K562 (cell line): ENCODE data around the gene TAPBPL. TPM values are rescaled to one million over a fixed set of nuclear protein-coding genes. Genes with fewer than 3 reads are reported as not detected.

Experiments
- COPS2 ChIP-seq: fragments of 450-650 bp; conservative IDR thresholded peaks from 2 replicates; pipeline ENCODE4 v1.6.1; 2016; ENCODE audit warnings: mild to moderate bottlenecking, moderate library complexity
- GABPB2 ChIP-seq: fragments of 250-450 bp; sonication (Bioruptor Pico); conservative IDR thresholded peaks from 2 replicates; pipeline ENCODE4 v1.5.1; 2021; ENCODE audit warnings: mild to moderate bottlenecking
- HDAC8 ChIP-seq: fragments of 450-650 bp; IDR thresholded peaks from 2 replicates; pipeline ENCODE4 v1.6.1; 2016; ENCODE audit warnings: mild to moderate bottlenecking, missing genetic modification characterization, moderate library complexity, missing compliant biosample characterization
- JUND ChIP-seq, 2 experiments: IDR thresholded peaks; 2 replicates in 1 of 2; 3 replicates in 1 of 2; pipeline ENCODE4 v1.6.1; 2011; ENCODE audit warnings: borderline replicate concordance in 2 of 2, low read depth in 2 of 2, low read length in 2 of 2, improper control_type of control experiment in 1 of 2, missing biosample characterization in 1 of 2, missing genetic modification characterization in 1 of 2, missing genetic modification reagents in 1 of 2
- NRF1 ChIP-seq, 2 experiments: fragments of 450-650 bp; IDR thresholded peaks in 1 of 2; conservative IDR thresholded peaks in 1 of 2; 2 replicates each; pipeline ENCODE4 v1.6.1; 2014; ENCODE audit warnings: mild to moderate bottlenecking in 2 of 2
- YY1 ChIP-seq, 3 experiments: IDR thresholded peaks; 2 replicates each; pipeline ENCODE4 v1.6.1; 2011; ENCODE audit warnings: low read length in 2 of 3, mild to moderate bottlenecking in 2 of 3, moderate library complexity in 2 of 3, borderline replicate concordance in 1 of 3, control low read depth in 1 of 3, low read depth in 1 of 3; ENCODE audit not compliant: insufficient read depth in 3 of 3, insufficient replicate concordance in 2 of 3, control insufficient read depth in 1 of 3, insufficient read length in 1 of 3; ENCODE audit errors: extremely low read depth in 1 of 3
- ZNF146 ChIP-seq: IDR thresholded peaks from one replicate; pipeline ENCODE4 v1.6.1; 2018; ENCODE audit warnings: missing compliant biosample characterization; ENCODE audit not compliant: unreplicated experiment
- ZNF253 ChIP-seq: fragments of 250-450 bp; sonication (Bioruptor Pico); conservative IDR thresholded peaks from 2 replicates; pipeline ENCODE4 v1.6.1; 2021; ENCODE audit warnings: mild to moderate bottlenecking
- polyA plus RNA-seq, 8 experiments: library from polyadenylated mRNA; depleted of rRNA in 4 of 8; stranded (reverse) in 5 of 8; unstranded in 3 of 8; fragments of >200 nt; fragmentation: Nextera tagmentation in 2 of 8; fragmentation: Illumina TruSeq in 1 of 8; extraction: Ambion mirVana in 2 of 8; extraction: Trizol in 1 of 8; gene quantifications; 2 replicates each; pipeline versions ENCODE4 v1.2.1 to v1.2.3, GENCODE V29; 2011 to 2014; ENCODE audit warnings: inconsistent platforms in 1 of 8, missing spikeins in 1 of 8
- total RNA-seq, 7 experiments: library from RNA; depleted of rRNA in 6 of 7; stranded (reverse); fragments of >200 nt in 6 of 7; fragmentation: Illumina TruSeq in 2 of 7; extraction: Trizol in 2 of 7; gene quantifications; 2 replicates each; pipeline versions ENCODE4 v1.2.1 to v1.2.3, GENCODE V29; 2011 to 2021; ENCODE audit warnings: low replicate concordance in 1 of 7
- TF ChIP-seq, protein P1 (sequence below): sonication (generic); formaldehyde crosslinking; IDR thresholded peaks from 2 replicates; pipeline ENCODE4 v1.9.0; 2022; ENCODE audit warnings: mild to moderate bottlenecking, missing genetic modification reagents
- TF ChIP-seq, protein P2 (sequence below): fragments of 450-650 bp; IDR thresholded peaks from 2 replicates; pipeline ENCODE4 v1.6.1; 2016; ENCODE audit warnings: mild to moderate bottlenecking
- TF ChIP-seq, protein P3 (sequence below): fragments of 450-650 bp; IDR thresholded peaks from 2 replicates; pipeline ENCODE4 v1.6.1; 2016; ENCODE audit warnings: mild to moderate bottlenecking, moderate library complexity

The TAPBPL gene
- total and polyA plus RNA-seq, 9 of the 15 experiments (the other 6 are each of a cell fraction or from before 2014, with no cell fraction given), result 0.29 to 1.6 (median 0.45) TPM

DNA sequence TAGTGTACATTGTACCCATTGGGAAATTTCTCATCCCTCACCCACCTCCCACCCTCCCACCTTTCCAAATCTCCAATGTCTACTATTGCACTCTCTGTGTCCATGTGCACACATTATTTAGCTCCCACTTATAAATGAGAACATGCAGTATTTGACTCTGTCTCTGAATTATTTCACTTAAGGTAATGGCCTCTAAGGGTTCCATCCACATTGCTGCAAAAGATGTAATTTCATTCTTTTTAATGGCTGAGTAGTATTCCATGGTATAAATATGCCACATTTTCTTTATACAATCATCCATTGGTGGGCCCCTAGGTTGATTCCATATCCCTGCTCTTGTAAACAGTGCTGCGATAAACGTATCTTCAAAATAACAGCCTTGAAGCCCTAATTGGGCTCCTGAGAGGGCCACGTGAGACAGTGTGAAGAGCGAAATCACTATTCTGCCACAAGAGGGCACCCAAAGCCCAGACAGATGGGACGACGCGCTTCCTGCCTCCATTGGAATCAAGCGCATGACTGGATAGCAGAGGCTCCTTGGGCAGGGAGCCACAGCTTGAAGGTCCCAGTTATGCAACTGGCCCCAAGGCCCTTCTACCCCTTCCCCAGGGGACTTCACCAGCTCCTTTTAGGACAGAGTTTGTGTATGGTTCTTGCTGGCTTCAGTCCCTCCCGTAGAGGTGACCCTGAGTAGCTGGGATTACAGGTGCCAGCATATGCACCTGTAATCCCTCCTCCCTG, 28.4 kb upstream of the TAPBPL start (continued):
- TF ChIP-seq, protein P1, sequence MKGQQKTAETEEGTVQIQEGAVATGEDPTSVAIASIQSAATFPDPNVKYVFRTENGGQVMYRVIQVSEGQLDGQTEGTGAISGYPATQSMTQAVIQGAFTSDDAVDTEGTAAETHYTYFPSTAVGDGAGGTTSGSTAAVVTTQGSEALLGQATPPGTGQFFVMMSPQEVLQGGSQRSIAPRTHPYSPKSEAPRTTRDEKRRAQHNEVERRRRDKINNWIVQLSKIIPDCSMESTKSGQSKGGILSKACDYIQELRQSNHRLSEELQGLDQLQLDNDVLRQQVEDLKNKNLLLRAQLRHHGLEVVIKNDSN (CRISPR knock-in tag), result peak; percentile 80
- TF ChIP-seq, protein P2, sequence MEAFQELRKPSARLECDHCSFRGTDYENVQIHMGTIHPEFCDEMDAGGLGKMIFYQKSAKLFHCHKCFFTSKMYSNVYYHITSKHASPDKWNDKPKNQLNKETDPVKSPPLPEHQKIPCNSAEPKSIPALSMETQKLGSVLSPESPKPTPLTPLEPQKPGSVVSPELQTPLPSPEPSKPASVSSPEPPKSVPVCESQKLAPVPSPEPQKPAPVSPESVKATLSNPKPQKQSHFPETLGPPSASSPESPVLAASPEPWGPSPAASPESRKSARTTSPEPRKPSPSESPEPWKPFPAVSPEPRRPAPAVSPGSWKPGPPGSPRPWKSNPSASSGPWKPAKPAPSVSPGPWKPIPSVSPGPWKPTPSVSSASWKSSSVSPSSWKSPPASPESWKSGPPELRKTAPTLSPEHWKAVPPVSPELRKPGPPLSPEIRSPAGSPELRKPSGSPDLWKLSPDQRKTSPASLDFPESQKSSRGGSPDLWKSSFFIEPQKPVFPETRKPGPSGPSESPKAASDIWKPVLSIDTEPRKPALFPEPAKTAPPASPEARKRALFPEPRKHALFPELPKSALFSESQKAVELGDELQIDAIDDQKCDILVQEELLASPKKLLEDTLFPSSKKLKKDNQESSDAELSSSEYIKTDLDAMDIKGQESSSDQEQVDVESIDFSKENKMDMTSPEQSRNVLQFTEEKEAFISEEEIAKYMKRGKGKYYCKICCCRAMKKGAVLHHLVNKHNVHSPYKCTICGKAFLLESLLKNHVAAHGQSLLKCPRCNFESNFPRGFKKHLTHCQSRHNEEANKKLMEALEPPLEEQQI, result no peak
- TF ChIP-seq YY1 (IDR thresholded peaks at IDR 0.05; ENCODE audit: borderline replicate concordance in 1 of 3, control insufficient read depth in 1 of 3, extremely low read depth in 1 of 3, insufficient read depth in 3 of 3, insufficient read length in 1 of 3, insufficient replicate concordance in 2 of 3, low read depth in 1 of 3, low read length in 2 of 3) (peak in 2 of 3 experiments; percentile 47 to 71), GABPB2 (CRISPR knock-in tag) (no peak), NRF1 (conservative IDR thresholded peaks at IDR 0.05 in 1 of 2, IDR thresholded peaks at IDR 0.05 in 1 of 2) (peak in 1 of 2 experiments; percentile 39; a peak in 2 of 4 replicates), HDAC8 (tag) (no peak), ZNF253 (CRISPR knock-in tag) (no peak), ZNF146 (peak; percentile 51), JUND (IDR thresholded peaks at IDR 0.05; ENCODE audit: borderline replicate concordance, low read depth, low read length) (peak; percentile 47), JUND (tag; IDR thresholded peaks at IDR 0.05; ENCODE audit: borderline replicate concordance, low read depth, low read length) (no peak), COPS2 (no peak)
- TF ChIP-seq, protein P3, sequence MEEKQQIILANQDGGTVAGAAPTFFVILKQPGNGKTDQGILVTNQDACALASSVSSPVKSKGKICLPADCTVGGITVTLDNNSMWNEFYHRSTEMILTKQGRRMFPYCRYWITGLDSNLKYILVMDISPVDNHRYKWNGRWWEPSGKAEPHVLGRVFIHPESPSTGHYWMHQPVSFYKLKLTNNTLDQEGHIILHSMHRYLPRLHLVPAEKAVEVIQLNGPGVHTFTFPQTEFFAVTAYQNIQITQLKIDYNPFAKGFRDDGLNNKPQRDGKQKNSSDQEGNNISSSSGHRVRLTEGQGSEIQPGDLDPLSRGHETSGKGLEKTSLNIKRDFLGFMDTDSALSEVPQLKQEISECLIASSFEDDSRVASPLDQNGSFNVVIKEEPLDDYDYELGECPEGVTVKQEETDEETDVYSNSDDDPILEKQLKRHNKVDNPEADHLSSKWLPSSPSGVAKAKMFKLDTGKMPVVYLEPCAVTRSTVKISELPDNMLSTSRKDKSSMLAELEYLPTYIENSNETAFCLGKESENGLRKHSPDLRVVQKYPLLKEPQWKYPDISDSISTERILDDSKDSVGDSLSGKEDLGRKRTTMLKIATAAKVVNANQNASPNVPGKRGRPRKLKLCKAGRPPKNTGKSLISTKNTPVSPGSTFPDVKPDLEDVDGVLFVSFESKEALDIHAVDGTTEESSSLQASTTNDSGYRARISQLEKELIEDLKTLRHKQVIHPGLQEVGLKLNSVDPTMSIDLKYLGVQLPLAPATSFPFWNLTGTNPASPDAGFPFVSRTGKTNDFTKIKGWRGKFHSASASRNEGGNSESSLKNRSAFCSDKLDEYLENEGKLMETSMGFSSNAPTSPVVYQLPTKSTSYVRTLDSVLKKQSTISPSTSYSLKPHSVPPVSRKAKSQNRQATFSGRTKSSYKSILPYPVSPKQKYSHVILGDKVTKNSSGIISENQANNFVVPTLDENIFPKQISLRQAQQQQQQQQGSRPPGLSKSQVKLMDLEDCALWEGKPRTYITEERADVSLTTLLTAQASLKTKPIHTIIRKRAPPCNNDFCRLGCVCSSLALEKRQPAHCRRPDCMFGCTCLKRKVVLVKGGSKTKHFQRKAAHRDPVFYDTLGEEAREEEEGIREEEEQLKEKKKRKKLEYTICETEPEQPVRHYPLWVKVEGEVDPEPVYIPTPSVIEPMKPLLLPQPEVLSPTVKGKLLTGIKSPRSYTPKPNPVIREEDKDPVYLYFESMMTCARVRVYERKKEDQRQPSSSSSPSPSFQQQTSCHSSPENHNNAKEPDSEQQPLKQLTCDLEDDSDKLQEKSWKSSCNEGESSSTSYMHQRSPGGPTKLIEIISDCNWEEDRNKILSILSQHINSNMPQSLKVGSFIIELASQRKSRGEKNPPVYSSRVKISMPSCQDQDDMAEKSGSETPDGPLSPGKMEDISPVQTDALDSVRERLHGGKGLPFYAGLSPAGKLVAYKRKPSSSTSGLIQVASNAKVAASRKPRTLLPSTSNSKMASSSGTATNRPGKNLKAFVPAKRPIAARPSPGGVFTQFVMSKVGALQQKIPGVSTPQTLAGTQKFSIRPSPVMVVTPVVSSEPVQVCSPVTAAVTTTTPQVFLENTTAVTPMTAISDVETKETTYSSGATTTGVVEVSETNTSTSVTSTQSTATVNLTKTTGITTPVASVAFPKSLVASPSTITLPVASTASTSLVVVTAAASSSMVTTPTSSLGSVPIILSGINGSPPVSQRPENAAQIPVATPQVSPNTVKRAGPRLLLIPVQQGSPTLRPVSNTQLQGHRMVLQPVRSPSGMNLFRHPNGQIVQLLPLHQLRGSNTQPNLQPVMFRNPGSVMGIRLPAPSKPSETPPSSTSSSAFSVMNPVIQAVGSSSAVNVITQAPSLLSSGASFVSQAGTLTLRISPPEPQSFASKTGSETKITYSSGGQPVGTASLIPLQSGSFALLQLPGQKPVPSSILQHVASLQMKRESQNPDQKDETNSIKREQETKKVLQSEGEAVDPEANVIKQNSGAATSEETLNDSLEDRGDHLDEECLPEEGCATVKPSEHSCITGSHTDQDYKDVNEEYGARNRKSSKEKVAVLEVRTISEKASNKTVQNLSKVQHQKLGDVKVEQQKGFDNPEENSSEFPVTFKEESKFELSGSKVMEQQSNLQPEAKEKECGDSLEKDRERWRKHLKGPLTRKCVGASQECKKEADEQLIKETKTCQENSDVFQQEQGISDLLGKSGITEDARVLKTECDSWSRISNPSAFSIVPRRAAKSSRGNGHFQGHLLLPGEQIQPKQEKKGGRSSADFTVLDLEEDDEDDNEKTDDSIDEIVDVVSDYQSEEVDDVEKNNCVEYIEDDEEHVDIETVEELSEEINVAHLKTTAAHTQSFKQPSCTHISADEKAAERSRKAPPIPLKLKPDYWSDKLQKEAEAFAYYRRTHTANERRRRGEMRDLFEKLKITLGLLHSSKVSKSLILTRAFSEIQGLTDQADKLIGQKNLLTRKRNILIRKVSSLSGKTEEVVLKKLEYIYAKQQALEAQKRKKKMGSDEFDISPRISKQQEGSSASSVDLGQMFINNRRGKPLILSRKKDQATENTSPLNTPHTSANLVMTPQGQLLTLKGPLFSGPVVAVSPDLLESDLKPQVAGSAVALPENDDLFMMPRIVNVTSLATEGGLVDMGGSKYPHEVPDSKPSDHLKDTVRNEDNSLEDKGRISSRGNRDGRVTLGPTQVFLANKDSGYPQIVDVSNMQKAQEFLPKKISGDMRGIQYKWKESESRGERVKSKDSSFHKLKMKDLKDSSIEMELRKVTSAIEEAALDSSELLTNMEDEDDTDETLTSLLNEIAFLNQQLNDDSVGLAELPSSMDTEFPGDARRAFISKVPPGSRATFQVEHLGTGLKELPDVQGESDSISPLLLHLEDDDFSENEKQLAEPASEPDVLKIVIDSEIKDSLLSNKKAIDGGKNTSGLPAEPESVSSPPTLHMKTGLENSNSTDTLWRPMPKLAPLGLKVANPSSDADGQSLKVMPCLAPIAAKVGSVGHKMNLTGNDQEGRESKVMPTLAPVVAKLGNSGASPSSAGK, result peak; percentile 91
